ENCODE data around the gene FRRS1. TPM values are rescaled to one million over a fixed set of nuclear protein-coding genes. Genes with fewer than 3 reads are reported as not detected.

Gene FRRS1
- total RNA-seq, 4 donors from 2014 or later = 6.9 to 17.0 (median 11.9) TPM

- no peak overlapping the region for H3K27ac ChIP-seq
- no peaks in the 10 kb centered on the region for H3K36me3 ChIP-seq
- DNase-seq = peak; percentile 29 to 77 (median 54)
- TF ChIP-seq POLR2A (IDR thresholded peaks at IDR 0.05) = no peak
- TF ChIP-seq, protein P1, sequence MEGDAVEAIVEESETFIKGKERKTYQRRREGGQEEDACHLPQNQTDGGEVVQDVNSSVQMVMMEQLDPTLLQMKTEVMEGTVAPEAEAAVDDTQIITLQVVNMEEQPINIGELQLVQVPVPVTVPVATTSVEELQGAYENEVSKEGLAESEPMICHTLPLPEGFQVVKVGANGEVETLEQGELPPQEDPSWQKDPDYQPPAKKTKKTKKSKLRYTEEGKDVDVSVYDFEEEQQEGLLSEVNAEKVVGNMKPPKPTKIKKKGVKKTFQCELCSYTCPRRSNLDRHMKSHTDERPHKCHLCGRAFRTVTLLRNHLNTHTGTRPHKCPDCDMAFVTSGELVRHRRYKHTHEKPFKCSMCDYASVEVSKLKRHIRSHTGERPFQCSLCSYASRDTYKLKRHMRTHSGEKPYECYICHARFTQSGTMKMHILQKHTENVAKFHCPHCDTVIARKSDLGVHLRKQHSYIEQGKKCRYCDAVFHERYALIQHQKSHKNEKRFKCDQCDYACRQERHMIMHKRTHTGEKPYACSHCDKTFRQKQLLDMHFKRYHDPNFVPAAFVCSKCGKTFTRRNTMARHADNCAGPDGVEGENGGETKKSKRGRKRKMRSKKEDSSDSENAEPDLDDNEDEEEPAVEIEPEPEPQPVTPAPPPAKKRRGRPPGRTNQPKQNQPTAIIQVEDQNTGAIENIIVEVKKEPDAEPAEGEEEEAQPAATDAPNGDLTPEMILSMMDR (IDR thresholded peaks at IDR 0.05) = peak in 5 of 6 experiments; percentile 14 to 58 (median 51)
- no peaks in the 10 kb centered on the region for H3K9me3 ChIP-seq
- H3K27me3 ChIP-seq = no peaks in the 10 kb centered on the region
- no peaks in the 10 kb centered on the region for H3K4me1 ChIP-seq
- H3K4me3 ChIP-seq = no peak overlapping the region
Measured at GRCh38 chr1:99685516-99686180, 80.8 kb downstream of the FRRS1 start.

DNA sequence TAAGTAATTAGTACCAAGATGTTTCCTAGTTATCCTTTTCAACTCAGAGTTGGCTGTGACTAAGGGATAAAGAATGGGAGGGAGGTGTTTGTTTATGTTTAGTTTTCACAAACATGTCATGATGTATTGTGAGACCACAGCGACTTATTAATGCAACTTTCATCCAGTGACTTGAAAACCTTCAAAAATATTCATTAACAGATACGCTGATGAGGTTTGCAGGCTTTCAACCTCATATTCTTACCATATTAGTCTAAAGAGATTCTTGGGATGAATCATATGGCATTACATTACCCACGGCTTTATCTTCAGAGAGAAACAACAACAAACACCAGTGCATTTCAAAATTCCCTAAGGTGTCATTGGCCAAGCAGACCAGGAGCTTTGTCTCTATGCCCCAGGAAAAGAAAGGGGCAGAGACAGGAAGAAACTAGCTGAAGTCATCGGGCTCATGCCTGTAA lies 84.1 kb downstream of the FRRS1 start:
- TF ChIP-seq, protein P1 (IDR thresholded peaks at IDR 0.05) = no peak
- no peak for TF ChIP-seq POLR2A (IDR thresholded peaks at IDR 0.05)
- no peak for DNase-seq
- no peaks in the 10 kb centered on the region for H3K4me1 ChIP-seq

DNA sequence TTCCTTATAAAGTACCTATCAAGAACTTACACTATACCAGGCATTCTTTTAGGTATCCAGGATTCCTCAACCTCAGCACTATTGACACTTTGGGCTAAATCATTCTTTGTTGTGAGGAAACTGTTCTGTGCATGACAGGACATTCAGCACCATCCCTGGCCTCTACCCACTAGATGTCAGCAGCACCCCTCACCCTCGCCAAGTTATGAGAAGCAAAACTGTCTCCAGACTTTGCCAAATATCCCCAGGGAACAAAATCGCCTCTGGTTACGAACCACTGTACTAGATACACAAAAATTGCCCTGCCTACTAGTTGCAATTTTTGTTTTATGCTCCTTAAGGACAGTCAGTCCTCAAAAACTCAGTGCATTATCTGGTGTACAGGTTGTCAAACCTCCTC lies 84.9 kb downstream of the FRRS1 start:
- DNase-seq = no peak
- TF ChIP-seq POLR2A (IDR thresholded peaks at IDR 0.05) = no peak

More for the DNA sequence above, 84.1 kb downstream of the FRRS1 start:
- H3K36me3 ChIP-seq = no peaks in the 10 kb centered on the region
- H3K9me3 ChIP-seq = no peaks in the 10 kb centered on the region
- no peaks in the 10 kb centered on the region for H3K27me3 ChIP-seq
- no peak overlapping the region for H3K27ac ChIP-seq
- H3K4me3 ChIP-seq = no peak overlapping the region

DNA sequence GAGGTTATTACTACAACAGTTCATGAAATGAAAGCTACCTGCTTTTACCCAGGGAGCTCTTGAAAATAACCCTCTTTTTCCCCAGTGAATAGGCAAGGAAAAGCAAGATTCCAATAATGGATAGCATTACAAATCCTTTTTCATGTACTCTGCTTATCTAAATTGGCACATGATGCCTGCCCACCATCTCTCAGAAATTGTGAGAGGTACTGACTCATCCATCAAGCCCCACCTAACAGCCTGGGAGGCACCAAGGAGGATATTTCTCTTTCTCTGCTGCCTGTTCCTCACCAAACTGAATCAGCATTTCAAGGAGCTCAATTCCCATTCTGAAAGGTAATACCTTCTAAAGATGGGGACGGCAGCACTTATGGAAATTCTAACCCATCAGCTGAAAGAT lies 86.2 kb downstream of the FRRS1 start:
- no peak for DNase-seq
- H3K27me3 ChIP-seq = no peaks in the 10 kb centered on the region
- no peaks in the 10 kb centered on the region for H3K4me1 ChIP-seq
- H3K36me3 ChIP-seq = no peaks in the 10 kb centered on the region
- no peaks in the 10 kb centered on the region for H3K9me3 ChIP-seq
- no peak for TF ChIP-seq POLR2A (IDR thresholded peaks at IDR 0.05)
- TF ChIP-seq, protein P1 (IDR thresholded peaks at IDR 0.05) = no peak
- H3K4me3 ChIP-seq = no peak overlapping the region
- no peak overlapping the region for H3K27ac ChIP-seq

More for the DNA sequence above, 84.9 kb downstream of the FRRS1 start:
- no peaks in the 10 kb centered on the region for H3K4me1 ChIP-seq
- H3K27me3 ChIP-seq = no peaks in the 10 kb centered on the region
- no peaks in the 10 kb centered on the region for H3K36me3 ChIP-seq
- no peak overlapping the region for H3K4me3 ChIP-seq
- no peak overlapping the region for H3K27ac ChIP-seq
- H3K9me3 ChIP-seq = no peaks in the 10 kb centered on the region

- Histone ChIP-seq H3K36me3 (no peaks in the 10 kb centered on the region), H3K4me3 (no peak overlapping the region), H3K27ac (no peak overlapping the region), H3K27me3 (no peaks in the 10 kb centered on the region), H3K9me3 (no peaks in the 10 kb centered on the region), H3K4me1 (no peaks in the 10 kb centered on the region)
- no peak for DNase-seq
- TF ChIP-seq POLR2A (IDR thresholded peaks at IDR 0.05) = no peak
- TF ChIP-seq, protein P1 (IDR thresholded peaks at IDR 0.05) = no peak
Measured at GRCh38 chr1:99677416-99677815, 89.0 kb downstream of the FRRS1 start.

DNA sequence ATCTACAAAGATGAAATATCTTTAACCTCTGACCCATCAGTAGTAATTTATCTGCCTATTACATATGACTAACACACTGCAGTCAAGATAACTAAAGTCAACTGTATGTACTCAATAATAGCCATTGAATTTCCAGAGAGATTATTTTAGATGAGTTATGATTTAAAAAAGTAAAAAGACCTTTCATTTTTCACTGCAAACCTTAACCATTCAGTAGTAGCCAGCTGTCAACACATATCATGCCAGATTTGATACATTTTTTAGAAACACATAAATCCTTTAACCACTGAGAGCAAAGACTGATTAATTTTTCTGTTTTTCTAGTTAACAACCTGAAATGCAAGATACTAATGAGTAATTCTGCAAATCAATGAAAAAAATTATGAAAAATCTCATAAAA lies 89.6 kb downstream of the FRRS1 start:
- Histone ChIP-seq H3K4me3 (no peak overlapping the region), H3K4me1 (no peaks in the 10 kb centered on the region), H3K27me3 (no peaks in the 10 kb centered on the region), H3K27ac (no peak overlapping the region), H3K36me3 (no peaks in the 10 kb centered on the region), H3K9me3 (no peaks in the 10 kb centered on the region)
- DNase-seq = no peak
- TF ChIP-seq, protein P1 (IDR thresholded peaks at IDR 0.05) = no peak
- no peak for TF ChIP-seq POLR2A (IDR thresholded peaks at IDR 0.05)

Data from Peyer's patch (tissue), 4 donors.